NCI-H1105 treated with DMSO at 0.1 percent for 48 hours (cell line): ENCODE measurements around the gene NEDD4L.

ENCODE experiments used
- DNase-seq: peaks from one replicate; lab custom pipeline; 2025; lab: John Stamatoyannopoulos, UW

NEDD4L gene

DNA sequence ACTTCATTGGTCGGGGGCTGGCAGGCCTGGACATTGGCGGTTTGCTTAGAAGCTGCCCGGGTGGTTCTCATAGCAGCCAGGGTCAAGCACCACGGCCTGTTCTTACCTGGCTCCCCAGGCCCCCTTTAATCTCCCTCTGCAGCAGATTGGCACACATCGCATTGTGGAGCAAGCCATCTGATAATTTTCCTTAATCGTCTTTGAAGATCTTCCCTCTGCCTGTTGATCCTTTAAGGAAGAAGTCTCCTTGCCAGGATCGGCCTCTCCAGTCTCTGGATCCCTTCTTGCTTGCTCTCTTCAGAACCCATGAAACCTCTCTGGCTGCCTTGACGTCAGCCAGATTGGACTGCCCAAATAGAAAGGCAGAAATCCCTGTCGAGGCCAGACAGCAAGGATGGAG, 75.8 kb downstream of the NEDD4L start:
- no peak for DNase-seq

DNA sequence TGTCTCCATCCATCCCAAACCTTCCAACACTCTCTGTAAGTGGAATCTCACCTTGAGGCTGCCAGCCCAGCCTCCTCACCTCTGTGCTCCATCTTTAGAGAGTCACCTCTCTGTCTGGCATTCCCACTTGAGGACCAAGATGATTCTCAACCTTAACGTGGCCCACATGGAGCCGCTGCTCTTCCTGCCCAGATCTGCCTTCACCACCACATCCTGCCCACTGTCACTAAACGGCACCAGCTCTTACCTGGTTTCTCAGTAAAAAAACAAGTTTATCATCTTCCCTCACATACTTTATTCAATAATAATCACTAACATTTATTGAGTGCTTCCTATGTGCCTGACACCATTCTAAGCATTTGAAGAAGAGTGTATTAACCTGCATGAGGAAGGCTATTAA, 80.4 kb downstream of the NEDD4L start:
- DNase-seq, result no peak

DNA sequence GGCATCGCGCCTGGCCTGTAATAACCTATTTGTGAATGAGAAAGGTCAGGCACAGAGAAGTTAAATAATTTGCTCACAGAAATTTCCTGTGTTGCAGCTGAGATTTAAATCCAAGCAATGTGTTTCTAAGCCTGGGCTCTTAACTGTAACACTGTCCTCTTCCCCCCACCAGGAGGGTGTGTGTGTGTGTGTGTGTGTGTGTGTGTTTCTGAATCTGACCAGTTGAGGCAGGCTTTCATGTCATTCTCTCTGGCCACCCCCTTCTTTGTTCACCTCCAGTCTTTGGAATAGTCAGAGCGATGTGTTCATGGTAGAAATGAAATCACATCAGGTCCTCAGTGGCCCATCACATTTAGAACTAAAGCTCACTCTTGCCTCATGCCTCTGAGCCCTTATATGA, 81.2 kb downstream of the NEDD4L start:
- DNase-seq, result no peak

DNA sequence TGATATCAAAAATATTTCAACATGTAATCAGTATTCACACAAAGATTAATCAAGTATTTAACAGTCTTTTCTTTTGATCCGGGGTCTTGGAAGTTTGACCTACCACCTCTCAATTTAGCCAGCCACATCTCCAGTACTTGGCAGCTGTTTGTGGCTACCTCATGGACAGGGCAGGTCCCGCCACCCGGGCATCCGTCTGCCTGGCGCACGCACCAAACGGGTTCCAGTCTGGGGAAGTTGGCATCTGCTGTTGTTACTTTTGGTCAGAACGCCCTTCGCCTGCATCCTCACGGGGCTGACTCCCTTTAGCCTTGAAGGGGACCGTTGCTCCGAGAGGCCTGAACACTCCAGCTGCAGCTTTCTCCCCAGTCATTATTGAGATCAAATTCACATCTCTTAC, 81.7 kb downstream of the NEDD4L start:
- DNase-seq, result no peak

DNA sequence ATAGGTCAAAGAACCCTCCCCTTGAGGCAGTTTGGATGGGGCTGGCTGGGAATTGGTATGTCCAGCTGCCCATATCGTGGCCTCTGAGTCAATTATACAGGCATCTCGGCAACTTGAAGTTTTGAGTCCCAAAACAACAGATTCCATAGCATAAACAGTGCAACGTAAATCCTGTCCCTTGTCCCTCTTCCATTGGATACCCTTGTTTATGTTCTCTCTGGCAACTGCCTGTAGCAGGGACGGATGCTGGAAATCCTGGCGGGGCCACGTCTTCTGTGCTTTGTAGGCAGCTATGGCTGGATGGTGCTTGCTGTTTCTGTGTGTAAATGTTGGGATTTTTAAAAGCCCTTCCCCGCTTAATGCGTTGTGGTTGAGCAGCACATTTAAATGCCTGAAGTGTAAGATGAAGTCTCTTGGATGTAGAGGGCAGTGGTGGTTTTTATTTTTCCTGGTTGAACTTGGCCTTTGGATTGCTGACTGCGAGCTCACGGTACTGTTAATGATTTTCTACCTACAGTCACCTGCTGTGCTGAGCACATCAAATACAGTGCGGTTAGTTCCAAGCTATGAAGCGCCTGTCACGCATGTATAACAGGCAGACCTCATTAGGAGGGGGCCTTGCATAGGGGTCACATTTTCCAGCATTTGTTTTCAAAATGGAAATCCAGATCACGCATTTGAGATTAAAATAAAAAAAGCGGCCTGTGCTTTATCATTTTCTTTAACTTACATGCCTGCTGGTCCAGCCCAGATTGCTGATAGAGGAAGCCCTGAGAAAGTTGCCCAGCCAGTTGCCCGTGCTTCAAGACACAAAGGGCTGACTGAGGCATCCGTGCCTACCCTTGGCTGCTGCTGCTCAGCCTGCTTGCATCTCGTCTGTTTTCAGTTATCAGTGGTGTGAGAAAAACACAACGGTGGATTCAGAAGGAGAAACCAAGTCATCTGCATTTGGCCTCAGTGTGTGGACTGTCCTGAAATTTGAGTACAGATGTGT, 84.7 kb downstream of the NEDD4L start:
- DNase-seq, result no peak

DNA sequence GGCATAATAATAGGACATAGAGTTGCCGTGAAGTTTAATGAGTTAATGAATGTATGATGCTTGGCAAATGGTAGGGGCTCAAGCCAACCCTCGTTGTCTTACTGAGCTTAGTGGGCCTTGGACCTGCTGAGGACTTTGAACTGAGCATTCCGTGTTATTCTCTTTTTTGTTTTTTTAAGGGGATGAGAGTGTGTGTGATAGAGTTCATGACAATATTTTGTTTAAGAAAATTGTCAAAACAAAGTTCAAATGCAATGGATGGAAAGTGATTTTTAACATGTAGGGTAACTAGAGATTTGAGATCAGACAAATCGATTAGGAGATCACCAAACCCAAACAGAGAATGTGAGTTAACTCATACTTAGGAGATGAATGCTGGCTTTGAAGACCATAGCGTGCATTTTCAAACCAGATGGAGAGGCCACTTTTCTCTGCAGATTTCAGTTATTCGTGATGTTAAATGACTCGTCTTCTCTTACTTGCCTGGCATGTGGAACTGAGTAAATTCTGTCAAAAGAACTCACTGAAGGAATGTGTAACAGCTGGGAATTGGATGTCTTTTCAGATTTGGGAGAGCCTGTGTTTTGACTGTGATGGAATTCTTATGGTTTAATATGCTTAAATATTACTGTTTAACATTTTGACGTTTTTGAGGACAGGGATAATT, 88.7 kb downstream of the NEDD4L start:
- no peak for DNase-seq

DNA sequence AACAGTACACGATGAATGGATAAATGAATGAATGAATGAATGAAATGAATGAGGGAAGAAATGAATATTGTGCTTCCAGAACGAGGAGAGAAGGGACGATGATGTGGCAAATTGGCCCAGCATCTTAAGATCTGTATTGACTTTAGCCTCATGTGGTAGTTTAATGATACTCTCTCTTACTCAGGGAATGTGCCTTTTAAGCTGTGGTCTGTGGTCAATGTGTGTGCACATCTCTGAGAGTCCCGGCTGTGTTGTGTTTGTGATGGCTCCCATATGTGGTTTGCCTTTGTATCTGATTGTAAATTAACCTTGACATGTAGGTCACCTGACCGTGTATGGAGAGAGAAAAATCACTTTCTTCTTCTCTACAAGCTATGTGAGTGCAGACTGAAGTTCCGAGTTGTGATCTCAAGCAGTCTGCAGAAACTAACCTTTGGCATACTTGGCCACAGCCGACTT, 91.2 kb downstream of the NEDD4L start:
- no peak for DNase-seq

DNA sequence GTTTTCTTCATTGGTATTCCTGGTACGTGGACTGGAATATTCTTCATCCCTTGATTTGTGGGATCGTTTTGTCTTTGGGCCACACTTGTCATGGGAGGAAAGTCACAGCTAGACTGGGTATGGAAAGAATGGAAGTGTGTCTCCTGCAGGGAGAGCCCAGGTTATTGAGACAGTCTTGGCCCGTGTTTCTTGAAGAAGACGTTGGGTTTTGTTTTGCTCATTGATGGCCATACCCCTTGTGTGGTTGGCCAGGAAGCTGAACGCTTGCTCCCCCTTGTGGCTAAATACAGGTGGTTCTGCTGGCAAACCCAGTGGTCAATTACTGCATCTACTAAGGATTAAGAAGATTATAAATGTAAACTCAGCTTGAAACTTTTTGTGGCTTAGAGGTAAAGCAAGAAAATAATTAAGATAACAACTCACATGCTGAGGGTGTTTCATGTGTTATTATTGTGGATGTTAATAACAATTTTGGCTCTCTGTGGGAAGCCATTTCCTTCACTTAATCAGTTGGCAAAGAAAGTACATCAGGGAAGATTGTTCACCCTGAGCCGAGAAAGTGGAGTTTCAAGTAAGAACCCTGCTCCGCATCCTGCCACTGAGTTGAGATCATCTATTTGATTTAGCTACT, 91.8 kb downstream of the NEDD4L start:
- DNase-seq, result peak; percentile 64

DNA sequence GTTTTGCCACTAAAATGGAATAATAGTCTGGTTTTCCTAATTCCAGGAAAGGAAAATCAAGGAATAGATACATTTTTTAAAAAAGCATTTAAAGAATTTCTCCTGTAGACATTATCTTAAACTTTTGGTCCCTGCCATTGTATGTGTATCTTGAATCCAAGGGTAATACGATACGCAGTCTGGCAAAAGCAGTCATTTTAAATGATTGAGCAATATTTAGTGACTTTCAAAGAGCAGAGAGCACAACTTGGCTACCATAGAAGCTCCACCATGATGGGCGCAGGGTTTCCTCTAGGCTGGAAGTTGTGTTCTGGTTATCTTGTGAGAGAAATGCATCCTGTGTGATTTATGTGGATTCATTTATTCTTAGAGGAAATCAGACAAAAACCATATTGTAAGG, 92.9 kb downstream of the NEDD4L start:
- no peak for DNase-seq

DNA sequence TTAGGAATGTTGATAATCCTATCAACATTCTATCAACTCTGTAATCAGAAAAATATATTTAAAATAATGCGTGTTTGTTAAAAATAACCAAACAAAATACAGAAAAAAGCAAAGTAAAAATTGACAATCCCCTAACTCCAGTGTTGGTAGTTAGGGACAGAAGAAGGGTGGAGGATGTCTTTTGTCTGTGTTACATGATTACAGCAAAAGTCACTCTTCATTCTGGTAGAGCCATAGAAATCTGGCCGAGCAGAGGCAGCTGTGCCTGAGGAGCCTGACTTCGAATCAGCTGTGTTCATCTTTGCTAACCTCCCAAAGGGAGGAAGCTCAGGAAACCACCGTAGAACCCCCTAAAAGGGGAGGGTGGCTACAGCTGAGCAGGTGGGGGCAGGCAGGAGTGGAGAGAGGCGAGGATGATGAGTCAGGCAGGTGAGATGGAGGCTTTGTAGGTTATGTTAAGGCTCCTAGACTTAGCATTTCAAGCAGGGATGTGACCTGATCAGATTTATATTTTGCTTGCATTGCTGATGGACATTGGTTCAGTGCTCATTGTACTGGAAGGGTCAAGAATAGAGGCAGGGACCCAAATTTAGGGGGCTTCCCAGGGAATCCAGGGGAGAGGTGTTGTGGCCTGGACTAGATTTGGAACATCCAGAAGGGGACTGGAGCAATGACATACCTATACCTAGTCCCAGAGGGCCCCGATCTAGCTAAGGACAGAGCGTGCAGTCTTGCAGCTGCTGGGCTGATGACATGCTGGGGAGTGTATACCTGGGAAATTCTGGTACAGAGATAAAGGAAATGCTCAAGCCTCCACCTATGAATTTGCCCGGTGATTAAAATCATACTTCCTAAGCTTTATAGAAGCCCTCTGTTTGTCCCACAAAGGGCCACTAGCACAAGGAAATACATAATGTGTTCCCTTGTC, 95.7 kb downstream of the NEDD4L start:
- no peak for DNase-seq

DNA sequence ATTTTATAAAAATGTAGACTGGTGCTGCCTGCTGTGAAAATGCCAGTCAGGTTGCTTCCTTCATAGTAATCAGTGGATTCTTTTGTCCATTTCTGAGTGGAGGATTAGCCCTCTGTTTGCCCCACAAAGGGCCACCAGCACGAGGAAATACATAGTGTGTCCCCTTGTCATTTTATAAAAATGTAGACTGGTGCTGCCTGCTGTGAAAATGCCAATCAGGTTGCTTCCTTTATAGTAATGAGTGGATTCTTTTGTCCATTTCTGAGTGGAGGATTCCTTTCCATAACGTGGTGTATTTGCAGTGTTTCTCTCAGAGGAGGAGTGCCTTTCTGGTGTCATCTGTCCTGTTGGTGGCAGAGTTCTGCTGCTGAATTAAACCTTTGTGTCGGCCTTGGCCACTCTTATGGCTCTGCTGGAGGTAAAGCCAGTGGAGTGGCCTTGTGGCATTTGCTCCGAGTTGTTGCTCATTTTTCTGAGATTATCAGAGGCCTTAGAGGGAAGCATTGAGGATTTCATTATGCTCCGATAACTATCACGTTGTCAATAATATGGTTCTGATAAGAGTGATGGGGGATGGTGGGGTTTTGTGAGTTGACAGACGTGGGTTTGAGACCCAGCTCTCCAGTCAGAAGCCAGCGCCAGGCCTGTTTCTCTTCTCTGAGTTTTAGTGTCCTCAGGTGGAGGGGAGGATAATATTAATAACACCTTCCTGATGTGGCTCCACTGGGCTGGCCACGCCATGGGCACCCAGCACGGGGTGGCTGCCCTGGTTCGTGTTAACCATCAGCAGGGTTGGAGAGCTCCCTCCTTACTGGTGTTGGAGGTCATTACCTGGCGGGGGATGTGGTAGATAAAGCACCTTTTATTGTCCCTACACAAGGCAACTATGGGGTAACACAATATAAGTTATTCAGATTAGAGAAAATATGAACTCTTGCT, 96.6 kb downstream of the NEDD4L start:
- DNase-seq, result no peak

DNA sequence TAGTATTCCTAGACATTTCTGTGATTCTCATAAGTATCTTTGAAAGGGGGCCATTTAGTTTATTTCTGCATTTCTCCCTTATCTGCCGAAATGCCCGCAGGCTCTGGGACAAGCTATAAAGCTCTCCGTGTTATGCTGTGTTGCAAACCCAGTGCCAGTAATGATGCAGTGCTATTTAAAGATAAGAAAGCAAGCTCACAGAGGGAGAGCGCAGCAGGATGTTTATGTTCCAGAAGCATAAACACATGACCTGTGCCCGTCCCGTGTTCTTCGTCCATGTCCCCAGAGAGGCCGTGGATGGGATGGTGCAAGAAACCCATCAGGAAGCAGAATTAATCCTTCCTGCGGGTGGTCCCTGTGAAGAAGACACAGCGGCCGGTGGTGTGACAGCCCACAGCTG, 99.4 kb downstream of the NEDD4L start:
- DNase-seq, result no peak

DNA sequence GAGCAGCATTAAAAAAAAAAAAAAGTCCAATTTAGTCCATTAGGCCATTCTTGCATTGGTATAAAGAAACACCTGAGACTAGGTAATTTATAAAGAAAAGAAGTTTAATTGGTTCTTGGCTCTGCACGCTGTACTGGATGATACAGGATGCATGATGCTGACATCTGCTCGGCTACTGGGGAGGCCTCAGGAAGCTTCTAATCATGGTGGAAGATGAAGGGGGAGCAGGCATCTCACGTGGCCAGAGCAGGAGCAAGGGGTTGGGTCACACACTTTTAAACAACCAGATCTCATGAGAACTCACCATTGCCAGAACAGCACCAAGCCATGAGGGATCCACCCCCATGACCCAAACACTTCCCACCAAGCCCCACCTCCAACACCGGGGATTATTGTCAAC, 100.1 kb downstream of the NEDD4L start:
- no peak for DNase-seq

DNA sequence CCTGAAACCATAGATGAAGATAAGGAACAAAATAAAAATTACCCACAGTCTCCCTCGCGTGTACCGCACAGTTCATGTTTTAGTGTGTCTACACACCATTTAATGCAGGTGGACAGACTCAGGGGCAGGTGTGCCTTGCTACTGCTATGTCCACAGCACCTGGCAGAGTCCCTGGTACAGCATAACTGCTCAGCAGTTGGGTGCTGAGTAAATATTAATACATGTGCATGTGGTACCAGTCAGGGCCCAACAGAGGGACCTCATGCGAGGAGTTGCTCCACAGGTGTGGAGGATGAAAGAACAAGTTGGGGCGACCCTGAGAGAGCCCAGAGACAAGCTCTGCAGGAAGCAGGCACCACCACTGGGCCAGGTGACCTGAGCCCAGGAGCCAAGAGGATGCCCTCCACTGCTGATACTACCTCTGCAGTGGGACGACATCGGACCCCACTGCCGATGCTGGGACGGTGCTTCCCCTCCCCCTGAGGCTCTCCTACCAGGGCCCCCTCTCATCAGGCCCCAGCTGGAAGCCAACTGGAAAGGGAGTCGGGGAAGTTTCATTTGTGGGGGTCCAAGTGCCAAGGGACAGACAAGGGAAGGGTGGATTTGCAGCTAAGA, 100.8 kb downstream of the NEDD4L start:
- DNase-seq, result no peak

DNA sequence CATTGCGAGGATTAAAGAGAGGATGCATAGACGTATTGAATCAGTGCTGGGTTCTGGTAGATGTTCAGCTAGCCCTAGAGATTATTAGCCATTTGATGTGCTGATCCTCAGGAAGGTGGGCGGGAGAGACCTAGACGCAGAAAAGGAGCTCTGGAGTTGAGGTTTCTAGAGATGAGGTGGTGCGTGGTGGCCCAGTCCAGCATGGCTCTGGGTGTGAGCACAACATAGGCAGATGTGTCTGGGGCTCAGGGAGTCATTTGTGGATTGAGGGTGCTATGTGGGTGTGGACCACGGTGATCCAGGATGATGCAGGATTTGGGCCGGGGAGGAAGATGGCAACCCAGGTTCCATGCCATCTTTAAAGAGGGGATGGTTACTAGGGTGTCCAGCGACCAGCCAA, 102.1 kb downstream of the NEDD4L start:
- DNase-seq, result no peak

DNA sequence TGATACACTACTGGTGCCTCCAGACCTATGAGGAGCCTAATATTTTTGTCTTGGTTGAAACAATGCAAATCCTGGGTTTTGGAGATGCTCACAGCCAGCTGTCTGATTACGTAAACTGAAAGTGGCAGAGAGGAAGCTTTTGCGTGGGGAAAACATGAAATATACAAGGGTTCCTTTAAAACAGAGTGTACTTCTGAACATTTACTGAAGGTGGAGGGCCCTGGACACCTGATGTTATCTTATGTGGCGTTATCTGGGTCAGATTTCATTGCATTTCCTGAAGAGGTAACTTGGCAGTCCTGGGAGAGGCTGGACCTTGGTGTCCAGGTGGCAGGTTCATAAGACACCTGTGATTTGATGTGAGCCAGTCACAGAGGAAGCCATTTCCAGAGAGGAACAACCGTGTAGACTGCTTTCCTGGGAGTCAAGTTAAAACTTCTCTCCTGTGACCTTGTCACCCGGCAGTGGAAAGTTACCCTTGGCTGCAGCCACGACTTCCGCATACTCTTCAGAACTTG, 105.0 kb downstream of the NEDD4L start:
- DNase-seq, result no peak

DNA sequence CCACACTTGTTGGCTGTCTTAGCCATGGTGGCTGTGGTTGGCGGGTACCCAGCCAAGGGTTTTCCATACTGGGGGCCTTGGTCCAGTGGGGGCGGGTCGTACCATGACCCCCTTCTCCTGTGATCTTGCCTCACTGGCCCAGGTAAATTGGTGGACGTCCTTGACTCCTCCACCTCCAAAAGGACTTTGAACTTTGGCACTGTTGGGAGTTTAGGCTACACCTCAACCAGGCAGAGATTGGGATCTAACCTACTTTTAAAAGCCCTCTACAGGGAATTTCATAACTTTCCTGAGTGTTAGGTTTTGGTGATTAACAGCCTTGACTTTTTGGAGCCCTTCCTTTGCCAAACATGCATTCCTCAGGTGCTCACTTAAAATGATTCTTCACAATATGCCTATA, 106.7 kb downstream of the NEDD4L start:
- DNase-seq, result no peak

DNA sequence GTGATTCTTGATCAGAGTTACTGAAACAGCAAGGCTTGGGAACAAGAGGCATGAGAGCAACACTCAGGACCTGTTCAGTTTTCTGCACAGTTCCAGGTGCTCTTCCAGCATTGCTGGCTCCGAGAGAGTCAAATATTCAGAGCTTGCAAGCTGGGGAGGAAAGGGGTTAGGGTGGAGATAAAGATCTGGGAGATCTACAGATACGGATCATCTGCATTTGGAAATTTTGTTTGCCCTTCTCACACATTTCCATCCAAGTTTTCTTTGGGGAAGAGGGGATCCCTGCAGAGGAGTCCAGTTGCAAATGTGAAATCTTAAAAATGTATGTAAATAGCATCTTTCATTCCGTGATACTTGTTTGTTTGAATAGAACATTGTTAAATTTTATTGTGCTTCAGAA, 108.2 kb downstream of the NEDD4L start:
- DNase-seq, result no peak

DNA sequence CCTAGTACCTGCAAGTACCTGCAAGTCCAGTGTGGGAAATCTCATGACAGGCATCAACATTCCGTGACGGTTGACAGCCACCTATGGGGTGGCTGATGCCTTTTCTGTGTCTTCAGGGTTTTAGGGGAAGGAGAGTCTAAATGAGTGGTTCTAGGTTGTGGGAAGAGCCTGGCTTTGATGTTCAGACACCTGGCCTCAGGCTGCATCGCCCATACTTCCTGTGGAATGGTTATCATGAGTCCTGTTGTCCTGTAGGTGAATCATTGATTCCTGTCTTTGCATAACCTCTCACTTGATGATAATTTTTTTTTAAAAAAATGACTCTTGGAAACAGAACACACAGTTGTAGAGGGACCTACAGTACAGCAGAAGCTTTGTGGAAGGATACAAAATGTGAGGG, 108.9 kb downstream of the NEDD4L start:
- DNase-seq, result no peak

DNA sequence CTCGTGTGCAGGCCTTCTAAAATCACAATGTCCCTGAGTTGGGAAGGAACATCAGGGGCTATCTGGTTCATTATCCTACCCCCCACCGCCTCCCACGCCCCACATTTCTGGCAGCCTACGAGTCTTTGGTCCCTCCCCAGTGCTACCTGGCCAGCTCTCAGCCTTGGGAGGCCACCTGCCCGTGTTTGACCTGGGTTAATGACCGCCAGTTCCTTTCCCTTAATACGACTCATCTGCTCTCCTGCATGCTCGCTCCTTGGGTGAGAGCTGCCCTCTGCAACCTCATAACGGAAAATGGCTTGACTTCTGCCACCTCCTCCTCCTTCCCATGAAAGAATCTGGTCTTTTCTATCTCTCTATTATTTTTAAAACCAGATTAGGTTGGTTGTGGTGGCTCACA, 112.5 kb downstream of the NEDD4L start:
- no peak for DNase-seq
